ENCODE measurements around the gene PRG2. TPM values are rescaled to one million over a fixed set of nuclear protein-coding genes. Genes with fewer than 3 reads are reported as not detected.

The PRG2 gene
- total and polyA plus RNA-seq, 2 of the 13 experiments (the other 11 are each of a cell fraction or from before 2014, with no cell fraction given), result not detected

GRCh38 chr11:57434640-57435546 is 44.4 kb upstream of the PRG2 start (continued):
- TF ChIP-seq NR2C2 (CRISPR knock-in tag; IDR thresholded peaks at IDR 0.05; ENCODE audit: borderline replicate concordance) (peak; percentile 62), HMGA1 (CRISPR knock-in tag; conservative IDR thresholded peaks at IDR 0.05) (no peak), ZNF775 (CRISPR knock-in tag; IDR thresholded peaks at IDR 0.05; ENCODE audit: borderline replicate concordance) (no peak), HBP1 (CRISPR knock-in tag; IDR thresholded peaks at IDR 0.05; ENCODE audit: low read depth) (no peak), CCDC6 (CRISPR knock-in tag; IDR thresholded peaks at IDR 0.05) (peak; percentile 80), MXI1 (IDR thresholded peaks at IDR 0.05; ENCODE audit: borderline replicate concordance, low read depth, low read length) (no peak), FOSL1 (CRISPR knock-in tag; IDR thresholded peaks at IDR 0.05; ENCODE audit: borderline replicate concordance) (peak; percentile 69; the same call in 1 of the 2 replicates), ZNF207 (IDR thresholded peaks at IDR 0.05; ENCODE audit: borderline replicate concordance) (no peak), MED8 (CRISPR knock-in tag; IDR thresholded peaks at IDR 0.05; ENCODE audit: insufficient replicate concordance) (no peak), ZNF317 (CRISPR knock-in tag; IDR thresholded peaks at IDR 0.05) (no peak), ZNF546 (CRISPR knock-in tag; conservative IDR thresholded peaks at IDR 0.05) (no peak), ZNF746 (CRISPR knock-in tag; IDR thresholded peaks at IDR 0.05) (no peak), ZFP62 (CRISPR knock-in tag; IDR thresholded peaks at IDR 0.05) (no peak), CHCHD3 (CRISPR knock-in tag; IDR thresholded peaks at IDR 0.05) (no peak)
- TF ChIP-seq, protein P1, sequence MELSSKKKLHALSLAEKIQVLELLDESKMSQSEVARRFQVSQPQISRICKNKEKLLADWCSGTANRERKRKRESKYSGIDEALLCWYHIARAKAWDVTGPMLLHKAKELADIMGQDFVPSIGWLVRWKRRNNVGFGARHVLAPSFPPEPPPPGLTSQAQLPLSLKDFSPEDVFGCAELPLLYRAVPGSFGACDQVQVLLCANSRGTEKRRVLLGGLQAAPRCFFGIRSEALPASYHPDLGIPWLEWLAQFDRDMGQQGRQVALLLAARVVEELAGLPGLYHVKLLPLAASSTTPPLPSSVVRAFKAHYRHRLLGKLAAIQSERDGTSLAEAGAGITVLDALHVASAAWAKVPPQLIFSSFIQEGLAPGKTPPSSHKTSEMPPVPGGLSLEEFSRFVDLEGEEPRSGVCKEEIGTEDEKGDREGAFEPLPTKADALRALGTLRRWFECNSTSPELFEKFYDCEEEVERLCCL (CRISPR knock-in tag; IDR thresholded peaks at IDR 0.05; ENCODE audit: borderline replicate concordance), result no peak
- TF ChIP-seq, protein P2, sequence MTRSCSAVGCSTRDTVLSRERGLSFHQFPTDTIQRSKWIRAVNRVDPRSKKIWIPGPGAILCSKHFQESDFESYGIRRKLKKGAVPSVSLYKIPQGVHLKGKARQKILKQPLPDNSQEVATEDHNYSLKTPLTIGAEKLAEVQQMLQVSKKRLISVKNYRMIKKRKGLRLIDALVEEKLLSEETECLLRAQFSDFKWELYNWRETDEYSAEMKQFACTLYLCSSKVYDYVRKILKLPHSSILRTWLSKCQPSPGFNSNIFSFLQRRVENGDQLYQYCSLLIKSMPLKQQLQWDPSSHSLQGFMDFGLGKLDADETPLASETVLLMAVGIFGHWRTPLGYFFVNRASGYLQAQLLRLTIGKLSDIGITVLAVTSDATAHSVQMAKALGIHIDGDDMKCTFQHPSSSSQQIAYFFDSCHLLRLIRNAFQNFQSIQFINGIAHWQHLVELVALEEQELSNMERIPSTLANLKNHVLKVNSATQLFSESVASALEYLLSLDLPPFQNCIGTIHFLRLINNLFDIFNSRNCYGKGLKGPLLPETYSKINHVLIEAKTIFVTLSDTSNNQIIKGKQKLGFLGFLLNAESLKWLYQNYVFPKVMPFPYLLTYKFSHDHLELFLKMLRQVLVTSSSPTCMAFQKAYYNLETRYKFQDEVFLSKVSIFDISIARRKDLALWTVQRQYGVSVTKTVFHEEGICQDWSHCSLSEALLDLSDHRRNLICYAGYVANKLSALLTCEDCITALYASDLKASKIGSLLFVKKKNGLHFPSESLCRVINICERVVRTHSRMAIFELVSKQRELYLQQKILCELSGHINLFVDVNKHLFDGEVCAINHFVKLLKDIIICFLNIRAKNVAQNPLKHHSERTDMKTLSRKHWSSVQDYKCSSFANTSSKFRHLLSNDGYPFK (CRISPR knock-in tag; IDR thresholded peaks at IDR 0.05; ENCODE audit: borderline replicate concordance), result no peak
- TF ChIP-seq, protein P3, sequence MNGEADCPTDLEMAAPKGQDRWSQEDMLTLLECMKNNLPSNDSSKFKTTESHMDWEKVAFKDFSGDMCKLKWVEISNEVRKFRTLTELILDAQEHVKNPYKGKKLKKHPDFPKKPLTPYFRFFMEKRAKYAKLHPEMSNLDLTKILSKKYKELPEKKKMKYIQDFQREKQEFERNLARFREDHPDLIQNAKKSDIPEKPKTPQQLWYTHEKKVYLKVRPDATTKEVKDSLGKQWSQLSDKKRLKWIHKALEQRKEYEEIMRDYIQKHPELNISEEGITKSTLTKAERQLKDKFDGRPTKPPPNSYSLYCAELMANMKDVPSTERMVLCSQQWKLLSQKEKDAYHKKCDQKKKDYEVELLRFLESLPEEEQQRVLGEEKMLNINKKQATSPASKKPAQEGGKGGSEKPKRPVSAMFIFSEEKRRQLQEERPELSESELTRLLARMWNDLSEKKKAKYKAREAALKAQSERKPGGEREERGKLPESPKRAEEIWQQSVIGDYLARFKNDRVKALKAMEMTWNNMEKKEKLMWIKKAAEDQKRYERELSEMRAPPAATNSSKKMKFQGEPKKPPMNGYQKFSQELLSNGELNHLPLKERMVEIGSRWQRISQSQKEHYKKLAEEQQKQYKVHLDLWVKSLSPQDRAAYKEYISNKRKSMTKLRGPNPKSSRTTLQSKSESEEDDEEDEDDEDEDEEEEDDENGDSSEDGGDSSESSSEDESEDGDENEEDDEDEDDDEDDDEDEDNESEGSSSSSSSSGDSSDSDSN (CRISPR knock-in tag; IDR thresholded peaks at IDR 0.05), result no peak
- TF ChIP-seq, protein P4, sequence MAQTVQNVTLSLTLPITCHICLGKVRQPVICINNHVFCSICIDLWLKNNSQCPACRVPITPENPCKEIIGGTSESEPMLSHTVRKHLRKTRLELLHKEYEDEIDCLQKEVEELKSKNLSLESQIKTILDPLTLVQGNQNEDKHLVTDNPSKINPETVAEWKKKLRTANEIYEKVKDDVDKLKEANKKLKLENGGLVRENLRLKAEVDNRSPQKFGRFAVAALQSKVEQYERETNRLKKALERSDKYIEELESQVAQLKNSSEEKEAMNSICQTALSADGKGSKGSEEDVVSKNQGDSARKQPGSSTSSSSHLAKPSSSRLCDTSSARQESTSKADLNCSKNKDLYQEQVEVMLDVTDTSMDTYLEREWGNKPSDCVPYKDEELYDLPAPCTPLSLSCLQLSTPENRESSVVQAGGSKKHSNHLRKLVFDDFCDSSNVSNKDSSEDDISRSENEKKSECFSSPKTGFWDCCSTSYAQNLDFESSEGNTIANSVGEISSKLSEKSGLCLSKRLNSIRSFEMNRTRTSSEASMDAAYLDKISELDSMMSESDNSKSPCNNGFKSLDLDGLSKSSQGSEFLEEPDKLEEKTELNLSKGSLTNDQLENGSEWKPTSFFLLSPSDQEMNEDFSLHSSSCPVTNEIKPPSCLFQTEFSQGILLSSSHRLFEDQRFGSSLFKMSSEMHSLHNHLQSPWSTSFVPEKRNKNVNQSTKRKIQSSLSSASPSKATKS (CRISPR knock-in tag; IDR thresholded peaks at IDR 0.05), result no peak
